CD4-positive, alpha-beta T cell treated with Interleukin-15 for 4 hours (primary cell): ENCODE data around the gene NR6A1.

Source experiments
- DNase-seq: peaks from one replicate; pipeline ENCODE4 v3.0.0-alpha.2; 2020; ENCODE audit warnings: low spot score

NR6A1 gene

GRCh38 chr9:124771021-124771866 lies at the start of gene NR6A1:
TSS of gene NR6A1 (minus strand) at chr9:124771311.
- DNase-seq: peak; percentile 92

GRCh38 chr9:124818431-124819281 lies 47.5 kb upstream of the NR6A1 start:
- DNase-seq: no peak

GRCh38 chr9:124815601-124816000 lies 44.5 kb upstream of the NR6A1 start:
- DNase-seq: no peak

- no peak for DNase-seq
These were observed 43.0 kb upstream of the NR6A1 start for GRCh38 chr9:124814164-124814535.

- no peak for DNase-seq
These were observed 42.5 kb upstream of the NR6A1 start for GRCh38 chr9:124813501-124814163.

GRCh38 chr9:124813041-124813440 lies 41.9 kb upstream of the NR6A1 start:
- DNase-seq: no peak

- DNase-seq: no peak
These were observed 41.3 kb upstream of the NR6A1 start for GRCh38 chr9:124812441-124812876.

- DNase-seq: no peak
These were observed 39.7 kb upstream of the NR6A1 start for GRCh38 chr9:124810663-124811355.

GRCh38 chr9:124809741-124810500 lies 38.8 kb upstream of the NR6A1 start:
- DNase-seq: no peak

GRCh38 chr9:124809211-124809610 lies 38.1 kb upstream of the NR6A1 start:
- DNase-seq: no peak

- no peak for DNase-seq
These were observed 37.3 kb upstream of the NR6A1 start for GRCh38 chr9:124808246-124808956.

GRCh38 chr9:124805186-124805585 lies 34.1 kb upstream of the NR6A1 start:
- DNase-seq: no peak

- no peak for DNase-seq
These were observed 32.8 kb upstream of the NR6A1 start for GRCh38 chr9:124803911-124804310.

- no peak for DNase-seq
These were observed 31.3 kb upstream of the NR6A1 start for GRCh38 chr9:124802426-124802825.

GRCh38 chr9:124801356-124801755 lies 30.2 kb upstream of the NR6A1 start:
- no peak for DNase-seq

GRCh38 chr9:124800306-124801259 lies 29.5 kb upstream of the NR6A1 start:
- no peak for DNase-seq

- DNase-seq: no peak
These were observed 28.3 kb upstream of the NR6A1 start for GRCh38 chr9:124799274-124800006.

- no peak for DNase-seq
These were observed 26.4 kb upstream of the NR6A1 start for GRCh38 chr9:124797343-124798103.
